ENCODE results near the gene DEFB113.

The DEFB113 gene

GRCh38 chr6:49969605-49970004 is at the start of gene DEFB113:
Gene DEFB113, minus strand, starts transcription at chr6:49969625. Its CDS starts 0 bp downstream, at chr6:49969625.
- no peak within 1 kb of the TSS for H3K4me2 ChIP-seq (ENCODE audit: low read depth, low read length, poor library complexity, severe bottlenecking)
- TF ChIP-seq CTCF (conservative IDR thresholded peaks at IDR 0.05; ENCODE audit: low read length) (no peak), EZH2phosphoT487 (IDR thresholded peaks at IDR 0.05; ENCODE audit: borderline replicate concordance) (no peak)
- no peaks in the 10 kb centered on the region for H3F3A ChIP-seq (ENCODE audit: low read depth)
- H3K9ac ChIP-seq (ENCODE audit: low read depth, low read length, poor library complexity, severe bottlenecking), result no peak within 1 kb of the TSS
- no peaks in the 10 kb centered on the region for H3K9me2 ChIP-seq (replicated peaks; ENCODE audit: low read depth, low read length)
- H3K9me3 ChIP-seq (ENCODE audit: insufficient read depth, low read depth, low read length), result no peaks in the 10 kb centered on the region
- no peak within 1 kb of the TSS for H3K4me3 ChIP-seq (ENCODE audit: low read length, poor library complexity, severe bottlenecking)
- no peaks in the 10 kb centered on the region for H4K20me1 ChIP-seq (ENCODE audit: insufficient read depth, low read length, poor library complexity, severe bottlenecking)
- H2AFZ ChIP-seq (ENCODE audit: low read length), result no peak within 1 kb of the TSS
- no peaks in the 10 kb centered on the region for H3K36me3 ChIP-seq (ENCODE audit: insufficient read depth, low read length)
- no peaks in the 10 kb centered on the region for H3K27me3 ChIP-seq (ENCODE audit: insufficient read depth, low read length, poor library complexity, severe bottlenecking)
- no peaks in the 10 kb centered on the region for H3K4me1 ChIP-seq (ENCODE audit: insufficient read depth, low read length, poor library complexity, severe bottlenecking)
- no peaks in the 10 kb centered on the region for H3K79me2 ChIP-seq (ENCODE audit: insufficient read depth, low read length)

GRCh38 chr6:50007819-50008218 is 38.4 kb upstream of the DEFB113 start:
- H3K9me3 ChIP-seq (ENCODE audit: insufficient read depth, low read depth, low read length), result no peaks in the 10 kb centered on the region
- no peaks in the 10 kb centered on the region for H3K9me2 ChIP-seq (replicated peaks; ENCODE audit: low read depth, low read length)
- no peaks in the 10 kb centered on the region for H3K79me2 ChIP-seq (ENCODE audit: insufficient read depth, low read length)
- H3K9ac ChIP-seq (ENCODE audit: low read depth, low read length, poor library complexity, severe bottlenecking), result no peak overlapping the region
- H3K36me3 ChIP-seq (ENCODE audit: insufficient read depth, low read length), result no peaks in the 10 kb centered on the region
- H3K4me1 ChIP-seq (ENCODE audit: insufficient read depth, low read length, poor library complexity, severe bottlenecking), result no peaks in the 10 kb centered on the region
- no peaks in the 10 kb centered on the region for H3F3A ChIP-seq (ENCODE audit: low read depth)
- no peak for TF ChIP-seq EZH2phosphoT487 (IDR thresholded peaks at IDR 0.05; ENCODE audit: borderline replicate concordance)
- no peak for TF ChIP-seq CTCF (conservative IDR thresholded peaks at IDR 0.05; ENCODE audit: low read length)
- H2AFZ ChIP-seq (ENCODE audit: low read length), result no peak overlapping the region
- H3K4me2 ChIP-seq (ENCODE audit: low read depth, low read length, poor library complexity, severe bottlenecking), result no peak overlapping the region
- no peaks in the 10 kb centered on the region for H3K27me3 ChIP-seq (ENCODE audit: insufficient read depth, low read length, poor library complexity, severe bottlenecking)
- no peak overlapping the region for H3K4me3 ChIP-seq (ENCODE audit: low read length, poor library complexity, severe bottlenecking)
- no peaks in the 10 kb centered on the region for H4K20me1 ChIP-seq (ENCODE audit: insufficient read depth, low read length, poor library complexity, severe bottlenecking)

- Histone ChIP-seq H3K4me1 (ENCODE audit: insufficient read depth, low read length, poor library complexity, severe bottlenecking) (no peaks in the 10 kb centered on the region), H3K9me3 (ENCODE audit: insufficient read depth, low read depth, low read length) (no peaks in the 10 kb centered on the region), H3K79me2 (ENCODE audit: insufficient read depth, low read length) (no peaks in the 10 kb centered on the region), H3K4me2 (ENCODE audit: low read depth, low read length, poor library complexity, severe bottlenecking) (no peak overlapping the region), H3K9me2 (replicated peaks; ENCODE audit: low read depth, low read length) (no peaks in the 10 kb centered on the region), H3K27me3 (ENCODE audit: insufficient read depth, low read length, poor library complexity, severe bottlenecking) (no peaks in the 10 kb centered on the region), H3K9ac (ENCODE audit: low read depth, low read length, poor library complexity, severe bottlenecking) (no peak overlapping the region), H3K4me3 (ENCODE audit: low read length, poor library complexity, severe bottlenecking) (no peak overlapping the region), H3F3A (ENCODE audit: low read depth) (no peaks in the 10 kb centered on the region), H4K20me1 (ENCODE audit: insufficient read depth, low read length, poor library complexity, severe bottlenecking) (no peaks in the 10 kb centered on the region), H2AFZ (ENCODE audit: low read length) (no peak overlapping the region), H3K36me3 (ENCODE audit: insufficient read depth, low read length) (no peaks in the 10 kb centered on the region)
- no peak for TF ChIP-seq CTCF (conservative IDR thresholded peaks at IDR 0.05; ENCODE audit: low read length)
- no peak for TF ChIP-seq EZH2phosphoT487 (IDR thresholded peaks at IDR 0.05; ENCODE audit: borderline replicate concordance)
Observed at GRCh38 chr6:50003139-50003538, 33.7 kb upstream of the DEFB113 start.

Measured in Loucy (cell line).